ENCODE results near the gene OGFR. TPM values are rescaled to one million over a fixed set of nuclear protein-coding genes. Genes with fewer than 3 reads are reported as not detected.

The OGFR gene
- total RNA-seq, 1 donor, result 33.7 TPM

- no peak for TF ChIP-seq CTCF (IDR thresholded peaks at IDR 0.05; ENCODE audit: insufficient read depth, low read depth, low read length)
- H3K4me3 ChIP-seq (ENCODE audit: low read depth, low read length), result peak overlapping the region; percentile 78
- peak; percentile 80 for DNase-seq (ENCODE audit: low read depth)
These were observed 1.2 kb downstream of the OGFR start for GRCh38 chr20:62805711-62806382.

- no peak for DNase-seq (ENCODE audit: low read depth)
- peak overlapping the region; percentile 78 for H3K4me3 ChIP-seq (ENCODE audit: low read depth, low read length)
- TF ChIP-seq CTCF (IDR thresholded peaks at IDR 0.05; ENCODE audit: insufficient read depth, low read depth, low read length), result no peak
These were observed 1.9 kb downstream of the OGFR start for GRCh38 chr20:62806383-62807050.

- no peak overlapping the region for H3K4me3 ChIP-seq (ENCODE audit: low read depth, low read length)
- TF ChIP-seq CTCF (IDR thresholded peaks at IDR 0.05; ENCODE audit: insufficient read depth, low read depth, low read length), result no peak
- DNase-seq (ENCODE audit: low read depth), result no peak
These were observed 3.0 kb downstream of the OGFR start for GRCh38 chr20:62807444-62808210.

GRCh38 chr20:62808211-62808865 is 3.7 kb downstream of the OGFR start:
- H3K4me3 ChIP-seq (ENCODE audit: low read depth, low read length), result no peak overlapping the region
- peak; percentile 88 for TF ChIP-seq CTCF (IDR thresholded peaks at IDR 0.05; ENCODE audit: insufficient read depth, low read depth, low read length)
- peak; percentile 65 for DNase-seq (ENCODE audit: low read depth)

GRCh38 chr20:62809530-62810428 is 5.1 kb downstream of the OGFR start:
- TF ChIP-seq CTCF (IDR thresholded peaks at IDR 0.05; ENCODE audit: insufficient read depth, low read depth, low read length), result no peak
- no peak overlapping the region for H3K4me3 ChIP-seq (ENCODE audit: low read depth, low read length)
- no peak for DNase-seq (ENCODE audit: low read depth)

- no peak overlapping the region for H3K4me3 ChIP-seq (ENCODE audit: low read depth, low read length)
- no peak for TF ChIP-seq CTCF (IDR thresholded peaks at IDR 0.05; ENCODE audit: insufficient read depth, low read depth, low read length)
- no peak for DNase-seq (ENCODE audit: low read depth)
These were observed 6.7 kb downstream of the OGFR start for GRCh38 chr20:62811320-62811719.
